ENCODE measurements around the gene JAG1.

The JAG1 gene

DNA sequence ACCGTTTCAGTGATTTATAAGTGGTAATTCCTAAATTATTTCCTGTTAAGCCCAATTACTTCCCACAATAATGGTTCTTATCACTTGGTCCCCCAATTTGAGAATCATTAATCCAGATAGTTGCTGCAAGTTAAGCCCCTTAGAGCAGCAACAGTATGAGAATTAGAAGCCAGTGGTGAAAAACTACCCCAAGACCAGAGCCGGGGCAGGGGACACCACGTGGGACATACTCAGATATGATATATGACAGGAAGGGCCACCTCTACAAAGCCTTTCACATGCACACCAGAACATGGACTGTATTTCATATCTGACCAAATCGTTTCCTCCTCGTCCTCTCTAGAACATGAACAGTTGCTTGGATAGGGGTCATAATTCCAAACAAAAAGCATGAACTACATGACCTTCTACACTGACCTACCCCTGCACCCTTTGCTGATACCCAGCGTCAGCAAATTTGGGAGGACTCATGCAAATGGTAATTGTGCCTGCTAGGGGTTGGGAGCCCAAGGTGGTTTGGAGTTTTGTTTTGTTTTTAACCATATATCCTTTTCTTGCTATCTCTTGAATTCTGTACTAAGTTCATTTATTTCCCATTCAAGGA, 3.9 kb downstream of the JAG1 start:
- no peak for DNase-seq (ENCODE audit: insufficient read length, low spot score)
- FAIRE-seq = peak; percentile 62

DNA sequence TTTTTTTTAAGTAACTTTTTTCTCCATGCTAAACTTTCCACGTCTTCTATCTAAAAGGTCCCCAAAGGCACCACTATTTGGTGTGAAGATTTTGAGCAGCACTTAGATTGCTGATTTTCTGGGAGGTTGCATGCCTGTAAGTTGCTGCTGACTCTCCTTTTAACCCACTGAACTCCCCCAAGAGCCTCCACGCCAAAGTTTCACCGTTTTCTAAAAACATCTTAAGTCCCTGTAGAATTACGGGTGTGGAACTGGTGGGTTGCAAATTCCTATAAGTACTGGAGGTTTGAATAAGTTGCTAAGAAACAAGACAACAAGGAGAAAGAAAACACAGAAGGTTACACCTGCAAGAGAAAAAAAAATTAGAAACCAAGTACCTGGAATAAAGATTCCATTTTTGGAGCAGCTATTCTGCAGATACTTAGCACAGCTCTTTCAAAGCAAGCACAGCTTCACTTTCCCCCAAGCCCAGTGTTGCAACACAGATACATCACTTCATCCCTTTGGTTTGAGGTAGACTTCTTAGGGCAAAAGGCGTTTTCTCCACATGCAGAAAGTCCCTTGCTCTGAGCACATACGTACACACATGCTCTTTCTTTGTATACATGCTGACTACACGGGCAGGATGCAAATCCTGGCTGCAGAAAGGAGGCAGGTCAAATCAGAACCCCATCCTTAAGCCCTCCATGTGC, 5.0 kb downstream of the JAG1 start:
- DNase-seq (ENCODE audit: insufficient read length, low spot score) = no peak
- no peak for FAIRE-seq

DNA sequence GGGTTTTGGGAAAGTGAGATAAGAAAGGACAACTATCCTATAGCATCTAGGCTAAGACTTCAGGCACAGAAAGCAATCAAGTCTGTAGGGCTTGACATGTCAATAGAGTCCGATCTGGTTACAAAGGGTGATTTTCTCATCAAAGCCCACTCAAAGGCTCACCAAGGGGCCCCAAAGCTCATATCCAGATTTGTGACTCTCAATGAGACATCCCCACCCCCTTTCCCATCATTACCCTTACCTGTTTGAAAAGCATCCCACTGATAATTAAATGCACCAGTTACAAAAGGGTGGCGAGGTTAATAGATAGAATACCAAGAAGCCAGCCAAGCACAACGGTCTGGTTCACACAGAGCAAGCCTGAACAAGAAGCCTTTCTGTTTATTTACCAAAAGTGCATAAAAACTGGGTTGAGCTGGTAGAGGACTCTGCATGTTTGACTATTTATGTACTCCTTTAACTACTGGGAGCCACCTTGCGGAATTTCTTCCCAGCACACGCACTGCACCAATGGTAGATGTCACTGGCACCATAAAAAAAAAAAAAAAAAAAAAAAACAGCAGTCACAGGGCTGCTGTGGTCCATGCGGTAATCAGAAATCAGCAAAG, 6.1 kb downstream of the JAG1 start:
- no peak for DNase-seq (ENCODE audit: insufficient read length, low spot score)
- no peak for FAIRE-seq

- no peak for DNase-seq (ENCODE audit: insufficient read length, low spot score)
- no peak for FAIRE-seq
Observed at GRCh38 chr20:10667077-10667401, 6.8 kb downstream of the JAG1 start.

DNA sequence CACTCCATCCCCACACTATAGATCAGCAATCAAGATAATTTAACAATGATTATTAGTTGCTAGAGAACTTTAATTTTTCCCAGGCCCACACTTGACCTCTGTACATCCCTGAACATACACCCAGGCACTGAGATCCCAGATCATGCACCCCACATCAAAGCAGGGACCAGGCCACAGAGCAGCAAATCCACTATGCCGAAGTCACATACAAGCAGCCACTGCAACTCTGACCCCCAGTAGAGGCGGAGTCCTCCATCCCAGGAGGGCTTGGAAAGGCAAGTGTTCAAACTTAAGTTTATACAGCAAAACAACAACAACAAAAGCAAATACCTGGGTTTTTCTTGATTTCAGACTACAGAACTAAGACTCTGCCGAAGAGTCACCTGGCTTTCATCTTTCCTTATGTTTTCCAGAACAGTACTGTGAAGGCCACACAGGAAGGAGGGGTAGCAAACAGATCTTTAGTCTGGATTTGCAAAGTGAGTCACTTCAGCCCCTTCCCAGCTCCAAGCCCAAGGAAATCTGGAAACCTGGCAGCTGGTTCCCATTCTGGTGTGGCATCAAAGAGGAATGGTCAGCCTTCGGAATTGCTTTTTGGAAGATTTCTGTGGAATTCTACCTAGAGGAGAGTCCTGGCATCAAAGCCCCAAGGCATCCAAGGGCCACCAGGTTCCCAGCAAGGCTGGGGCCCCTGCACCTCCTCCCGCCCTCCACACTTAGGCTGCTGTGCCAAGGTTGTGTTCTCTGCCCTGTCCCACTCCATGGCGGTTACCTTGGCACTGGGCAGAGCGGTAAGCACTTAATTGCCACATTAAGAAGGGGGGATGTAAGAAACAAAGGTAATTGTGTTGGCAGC, 7.3 kb downstream of the JAG1 start:
- no peak for DNase-seq (ENCODE audit: insufficient read length, low spot score)
- FAIRE-seq = no peak

DNA sequence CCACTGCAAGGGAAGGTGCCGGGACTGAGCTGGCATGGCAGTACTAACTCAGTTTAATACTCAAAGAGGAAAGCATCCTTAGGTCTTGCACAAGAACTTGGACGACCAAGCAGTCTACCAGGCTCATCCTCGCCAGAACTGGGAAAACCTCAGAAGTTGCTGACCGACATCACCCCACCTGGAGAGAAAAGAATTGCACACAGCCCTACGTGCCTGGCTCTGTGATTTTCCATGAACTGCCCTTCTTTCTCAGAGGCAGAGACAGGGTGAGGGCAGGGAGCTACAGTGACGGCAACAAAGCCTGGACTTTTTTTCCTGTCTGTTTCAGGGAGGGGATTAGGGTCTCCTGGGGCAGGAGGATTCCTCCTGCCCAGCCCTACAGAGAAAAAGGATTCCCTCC, 8.0 kb downstream of the JAG1 start:
- DNase-seq (ENCODE audit: insufficient read length, low spot score) (no peak), FAIRE-seq (no peak)

DNA sequence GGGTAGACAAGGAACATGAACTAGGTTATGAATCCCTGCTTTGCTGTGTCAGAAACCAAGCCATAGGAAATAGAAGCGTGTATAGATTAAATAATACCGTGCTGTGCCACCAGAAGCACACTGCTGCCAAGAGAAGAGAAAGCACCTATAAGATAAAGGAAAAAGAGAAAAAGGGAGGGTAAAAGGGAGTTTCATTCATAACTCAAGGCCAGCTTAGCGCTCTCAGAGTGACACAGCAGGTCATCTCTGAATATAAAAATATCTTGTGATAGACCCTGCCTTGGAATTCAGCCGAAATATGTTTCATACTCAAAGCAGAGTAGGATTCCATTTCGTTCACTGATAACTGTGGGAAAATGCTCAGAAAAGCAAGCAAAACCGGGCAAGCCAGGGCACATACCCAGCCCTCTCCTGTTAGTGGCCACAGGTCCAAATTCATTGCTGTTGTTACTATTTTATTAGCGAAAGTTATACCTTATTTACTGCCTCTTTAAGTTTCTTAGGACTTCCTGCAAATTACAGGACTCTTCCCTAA, 8.7 kb downstream of the JAG1 start:
- DNase-seq (ENCODE audit: insufficient read length, low spot score) (no peak), FAIRE-seq (no peak)

- FAIRE-seq (no peak), DNase-seq (ENCODE audit: insufficient read length, low spot score) (no peak)
Observed at GRCh38 chr20:10663756-10664155, 10.0 kb downstream of the JAG1 start.

DNA sequence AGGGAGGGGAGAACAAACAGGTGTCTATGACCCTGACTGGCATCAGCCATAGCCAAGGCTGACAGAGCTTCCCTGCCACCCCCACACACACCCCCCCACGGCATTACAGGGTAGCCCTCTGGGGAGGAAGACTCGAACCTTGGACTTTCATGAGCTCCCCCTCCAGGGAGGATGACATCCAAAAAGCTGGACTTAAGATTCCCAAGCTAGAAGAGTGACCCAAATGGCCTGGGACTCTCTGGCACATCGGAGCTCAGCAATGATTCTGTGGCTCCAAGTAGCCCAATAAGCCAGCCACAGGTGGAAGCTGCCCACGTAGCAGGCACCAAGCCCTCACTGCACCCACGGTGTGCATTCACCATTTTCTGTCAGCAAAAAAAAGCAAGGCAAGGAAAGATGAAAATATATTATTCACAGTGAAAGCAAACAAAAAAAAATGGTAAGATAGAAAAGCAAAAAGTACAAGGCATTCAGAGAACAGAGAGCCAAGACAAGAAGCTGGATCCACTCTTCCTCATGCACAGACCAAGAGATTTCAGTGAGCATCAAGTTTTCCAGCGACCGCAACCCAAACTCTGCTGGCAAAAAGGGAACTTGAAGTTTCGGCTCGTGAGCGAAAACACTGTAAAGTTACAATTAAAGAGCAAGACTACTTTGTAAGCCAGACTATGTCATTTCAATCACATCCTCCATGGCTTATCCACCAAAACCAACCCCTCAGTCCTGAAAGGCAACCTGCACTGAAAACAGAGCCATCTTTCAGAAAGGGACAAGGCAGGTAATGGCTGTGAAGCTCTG, 10.9 kb downstream of the JAG1 start:
- DNase-seq (ENCODE audit: insufficient read length, low spot score) = no peak
- no peak for FAIRE-seq

DNA sequence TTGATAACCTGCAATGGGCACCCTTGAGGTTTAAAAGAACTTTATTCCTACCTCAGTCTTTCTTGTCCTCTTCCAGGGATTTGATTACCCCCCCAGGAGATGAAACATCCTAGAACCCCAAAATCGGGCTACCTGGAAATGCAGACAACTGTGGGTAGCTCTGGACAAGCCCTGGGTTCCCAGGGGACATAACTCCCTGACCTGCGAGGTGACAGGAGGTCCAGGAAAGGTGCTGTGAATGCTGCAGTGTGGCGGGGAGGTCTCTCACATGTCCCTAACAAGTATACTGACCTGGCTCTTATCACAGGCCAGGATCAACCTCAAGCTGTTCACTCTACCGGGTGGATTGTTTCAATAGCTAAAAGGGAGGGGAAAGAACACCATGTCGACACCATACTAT, 11.6 kb downstream of the JAG1 start:
- FAIRE-seq (no peak), DNase-seq (ENCODE audit: insufficient read length, low spot score) (no peak)

- DNase-seq (ENCODE audit: insufficient read length, low spot score) (no peak), FAIRE-seq (no peak)
Observed at GRCh38 chr20:10661261-10661660, 12.5 kb downstream of the JAG1 start.

- no peak for DNase-seq (ENCODE audit: insufficient read length, low spot score)
Observed at GRCh38 chr20:10660661-10661060, 13.1 kb downstream of the JAG1 start.

GRCh38 chr20:10659651-10660601, 13.9 kb downstream of the JAG1 start:
- no peak for DNase-seq (ENCODE audit: insufficient read length, low spot score)
- FAIRE-seq = no peak

More at GRCh38 chr20:10660661-10661060, 13.1 kb downstream of the JAG1 start:
- FAIRE-seq = no peak

DNA sequence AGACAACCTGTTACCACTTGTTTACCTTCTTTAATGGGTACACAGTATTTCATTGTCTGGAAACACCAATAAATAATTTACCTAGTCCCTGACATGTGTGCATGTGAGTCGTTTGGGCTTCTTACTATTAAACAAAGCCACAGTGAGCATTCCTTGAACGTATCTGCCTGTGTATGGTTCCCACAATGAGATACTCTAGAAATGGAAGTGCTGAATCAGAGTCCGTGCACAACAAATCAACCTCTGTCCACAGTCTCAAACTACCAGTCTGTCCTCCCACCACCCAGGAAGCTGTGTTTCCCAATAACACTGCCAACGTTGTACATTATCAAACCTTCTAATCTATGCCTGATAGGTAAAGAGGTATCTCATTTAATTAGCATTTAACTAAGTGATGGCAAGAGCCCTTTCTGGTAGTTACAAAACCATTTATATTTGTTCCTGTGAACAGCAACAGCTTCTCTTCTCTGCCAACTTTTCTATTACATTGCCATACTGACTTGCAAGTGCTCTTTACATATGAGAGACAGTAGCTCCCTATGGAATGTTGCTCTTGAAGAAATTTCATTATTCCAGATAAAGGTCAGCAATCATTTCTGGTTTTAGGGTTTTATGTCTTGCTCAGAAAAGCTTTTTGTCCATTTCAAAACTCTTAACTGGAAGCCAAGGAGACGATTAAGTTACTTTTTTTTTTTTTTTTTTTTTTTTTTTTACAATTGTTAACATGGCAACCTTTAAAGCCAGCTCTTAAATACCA, 14.7 kb downstream of the JAG1 start:
- FAIRE-seq (no peak), DNase-seq (ENCODE audit: insufficient read length, low spot score) (no peak)

GRCh38 chr20:10658051-10658823, 15.6 kb downstream of the JAG1 start:
- no peak for DNase-seq (ENCODE audit: insufficient read length, low spot score)
- FAIRE-seq = no peak

GRCh38 chr20:10657453-10657852, 16.3 kb downstream of the JAG1 start:
- DNase-seq (ENCODE audit: insufficient read length, low spot score) (no peak), FAIRE-seq (no peak)

GRCh38 chr20:10655720-10656669, 17.8 kb downstream of the JAG1 start:
- no peak for FAIRE-seq
- no peak for DNase-seq (ENCODE audit: insufficient read length, low spot score)

All from GM19239 (cell line).